ENCODE measurements around the gene ZNF784. TPM values are rescaled to one million over a fixed set of nuclear protein-coding genes. Genes with fewer than 3 reads are reported as not detected.

The ZNF784 gene
- total and polyA plus RNA-seq, 9 of the 15 experiments (the other 6 are each of a cell fraction or from before 2014, with no cell fraction given) = 0.14 to 6.1 (median 2.1) TPM

DNA sequence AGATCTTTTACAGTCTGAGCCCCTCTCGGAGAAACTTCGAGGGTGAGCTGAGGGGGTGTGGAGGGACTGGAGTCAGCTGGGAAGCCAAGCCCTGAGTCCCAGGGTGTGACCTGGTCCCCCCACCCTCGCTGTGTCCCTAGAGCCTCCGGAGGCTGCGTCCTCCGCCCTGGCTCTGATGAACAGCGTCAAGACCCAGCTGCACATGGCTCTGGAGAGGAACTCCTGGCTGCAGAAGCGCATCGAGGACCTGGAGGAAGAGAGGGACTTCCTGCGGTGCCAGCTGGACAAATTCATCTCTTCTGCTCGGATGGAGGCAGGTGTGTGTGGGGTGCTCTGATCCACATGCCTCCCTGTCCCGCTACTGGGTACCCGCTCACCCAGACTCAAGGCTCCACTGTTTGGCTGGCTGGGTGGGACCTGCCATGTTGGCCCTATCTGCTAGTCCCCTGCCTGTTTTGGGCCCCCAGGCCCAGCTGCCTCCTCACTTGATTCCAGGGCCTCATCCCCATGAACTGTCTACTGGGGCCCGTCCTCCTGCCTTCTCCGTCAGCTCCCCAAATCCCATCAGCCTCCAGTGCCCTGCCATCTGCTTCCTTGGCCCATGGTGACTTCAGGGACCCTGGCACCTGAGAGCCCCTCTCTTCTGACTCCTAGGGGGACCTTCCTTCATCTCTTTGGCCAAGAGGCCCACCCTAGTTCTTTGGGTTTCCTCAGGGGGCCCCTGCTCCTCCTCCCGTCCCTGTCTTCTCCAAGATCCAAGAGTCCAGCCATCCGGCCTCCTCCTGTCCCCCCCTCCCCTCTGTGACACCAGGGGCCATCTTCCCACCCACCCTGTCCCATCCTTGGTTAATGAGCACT lies 25.1 kb upstream of the ZNF784 start (continued):
- TF ChIP-seq, protein P1, sequence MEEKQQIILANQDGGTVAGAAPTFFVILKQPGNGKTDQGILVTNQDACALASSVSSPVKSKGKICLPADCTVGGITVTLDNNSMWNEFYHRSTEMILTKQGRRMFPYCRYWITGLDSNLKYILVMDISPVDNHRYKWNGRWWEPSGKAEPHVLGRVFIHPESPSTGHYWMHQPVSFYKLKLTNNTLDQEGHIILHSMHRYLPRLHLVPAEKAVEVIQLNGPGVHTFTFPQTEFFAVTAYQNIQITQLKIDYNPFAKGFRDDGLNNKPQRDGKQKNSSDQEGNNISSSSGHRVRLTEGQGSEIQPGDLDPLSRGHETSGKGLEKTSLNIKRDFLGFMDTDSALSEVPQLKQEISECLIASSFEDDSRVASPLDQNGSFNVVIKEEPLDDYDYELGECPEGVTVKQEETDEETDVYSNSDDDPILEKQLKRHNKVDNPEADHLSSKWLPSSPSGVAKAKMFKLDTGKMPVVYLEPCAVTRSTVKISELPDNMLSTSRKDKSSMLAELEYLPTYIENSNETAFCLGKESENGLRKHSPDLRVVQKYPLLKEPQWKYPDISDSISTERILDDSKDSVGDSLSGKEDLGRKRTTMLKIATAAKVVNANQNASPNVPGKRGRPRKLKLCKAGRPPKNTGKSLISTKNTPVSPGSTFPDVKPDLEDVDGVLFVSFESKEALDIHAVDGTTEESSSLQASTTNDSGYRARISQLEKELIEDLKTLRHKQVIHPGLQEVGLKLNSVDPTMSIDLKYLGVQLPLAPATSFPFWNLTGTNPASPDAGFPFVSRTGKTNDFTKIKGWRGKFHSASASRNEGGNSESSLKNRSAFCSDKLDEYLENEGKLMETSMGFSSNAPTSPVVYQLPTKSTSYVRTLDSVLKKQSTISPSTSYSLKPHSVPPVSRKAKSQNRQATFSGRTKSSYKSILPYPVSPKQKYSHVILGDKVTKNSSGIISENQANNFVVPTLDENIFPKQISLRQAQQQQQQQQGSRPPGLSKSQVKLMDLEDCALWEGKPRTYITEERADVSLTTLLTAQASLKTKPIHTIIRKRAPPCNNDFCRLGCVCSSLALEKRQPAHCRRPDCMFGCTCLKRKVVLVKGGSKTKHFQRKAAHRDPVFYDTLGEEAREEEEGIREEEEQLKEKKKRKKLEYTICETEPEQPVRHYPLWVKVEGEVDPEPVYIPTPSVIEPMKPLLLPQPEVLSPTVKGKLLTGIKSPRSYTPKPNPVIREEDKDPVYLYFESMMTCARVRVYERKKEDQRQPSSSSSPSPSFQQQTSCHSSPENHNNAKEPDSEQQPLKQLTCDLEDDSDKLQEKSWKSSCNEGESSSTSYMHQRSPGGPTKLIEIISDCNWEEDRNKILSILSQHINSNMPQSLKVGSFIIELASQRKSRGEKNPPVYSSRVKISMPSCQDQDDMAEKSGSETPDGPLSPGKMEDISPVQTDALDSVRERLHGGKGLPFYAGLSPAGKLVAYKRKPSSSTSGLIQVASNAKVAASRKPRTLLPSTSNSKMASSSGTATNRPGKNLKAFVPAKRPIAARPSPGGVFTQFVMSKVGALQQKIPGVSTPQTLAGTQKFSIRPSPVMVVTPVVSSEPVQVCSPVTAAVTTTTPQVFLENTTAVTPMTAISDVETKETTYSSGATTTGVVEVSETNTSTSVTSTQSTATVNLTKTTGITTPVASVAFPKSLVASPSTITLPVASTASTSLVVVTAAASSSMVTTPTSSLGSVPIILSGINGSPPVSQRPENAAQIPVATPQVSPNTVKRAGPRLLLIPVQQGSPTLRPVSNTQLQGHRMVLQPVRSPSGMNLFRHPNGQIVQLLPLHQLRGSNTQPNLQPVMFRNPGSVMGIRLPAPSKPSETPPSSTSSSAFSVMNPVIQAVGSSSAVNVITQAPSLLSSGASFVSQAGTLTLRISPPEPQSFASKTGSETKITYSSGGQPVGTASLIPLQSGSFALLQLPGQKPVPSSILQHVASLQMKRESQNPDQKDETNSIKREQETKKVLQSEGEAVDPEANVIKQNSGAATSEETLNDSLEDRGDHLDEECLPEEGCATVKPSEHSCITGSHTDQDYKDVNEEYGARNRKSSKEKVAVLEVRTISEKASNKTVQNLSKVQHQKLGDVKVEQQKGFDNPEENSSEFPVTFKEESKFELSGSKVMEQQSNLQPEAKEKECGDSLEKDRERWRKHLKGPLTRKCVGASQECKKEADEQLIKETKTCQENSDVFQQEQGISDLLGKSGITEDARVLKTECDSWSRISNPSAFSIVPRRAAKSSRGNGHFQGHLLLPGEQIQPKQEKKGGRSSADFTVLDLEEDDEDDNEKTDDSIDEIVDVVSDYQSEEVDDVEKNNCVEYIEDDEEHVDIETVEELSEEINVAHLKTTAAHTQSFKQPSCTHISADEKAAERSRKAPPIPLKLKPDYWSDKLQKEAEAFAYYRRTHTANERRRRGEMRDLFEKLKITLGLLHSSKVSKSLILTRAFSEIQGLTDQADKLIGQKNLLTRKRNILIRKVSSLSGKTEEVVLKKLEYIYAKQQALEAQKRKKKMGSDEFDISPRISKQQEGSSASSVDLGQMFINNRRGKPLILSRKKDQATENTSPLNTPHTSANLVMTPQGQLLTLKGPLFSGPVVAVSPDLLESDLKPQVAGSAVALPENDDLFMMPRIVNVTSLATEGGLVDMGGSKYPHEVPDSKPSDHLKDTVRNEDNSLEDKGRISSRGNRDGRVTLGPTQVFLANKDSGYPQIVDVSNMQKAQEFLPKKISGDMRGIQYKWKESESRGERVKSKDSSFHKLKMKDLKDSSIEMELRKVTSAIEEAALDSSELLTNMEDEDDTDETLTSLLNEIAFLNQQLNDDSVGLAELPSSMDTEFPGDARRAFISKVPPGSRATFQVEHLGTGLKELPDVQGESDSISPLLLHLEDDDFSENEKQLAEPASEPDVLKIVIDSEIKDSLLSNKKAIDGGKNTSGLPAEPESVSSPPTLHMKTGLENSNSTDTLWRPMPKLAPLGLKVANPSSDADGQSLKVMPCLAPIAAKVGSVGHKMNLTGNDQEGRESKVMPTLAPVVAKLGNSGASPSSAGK (IDR thresholded peaks at IDR 0.05) = peak; percentile 82
- TF ChIP-seq L3MBTL2 (IDR thresholded peaks at IDR 0.05) (peak; percentile 85), TBL1XR1 (IDR thresholded peaks at IDR 0.05; ENCODE audit: low read length in 2 of 2) (no peak)

Data from K562 (cell line).